Hippocampal formation (tissue), 2 donors: ENCODE data around the gene SCN2B.

Source experiments
- DNase-seq, 2 donors: peaks; one replicate each; lab custom pipeline; 2025; lab: John Stamatoyannopoulos, UW

Gene SCN2B

GRCh38 chr11:118175031-118175992, 1.1 kb downstream of the SCN2B start:
- DNase-seq: peak in 1 of 2 donors; percentile 29

DNA sequence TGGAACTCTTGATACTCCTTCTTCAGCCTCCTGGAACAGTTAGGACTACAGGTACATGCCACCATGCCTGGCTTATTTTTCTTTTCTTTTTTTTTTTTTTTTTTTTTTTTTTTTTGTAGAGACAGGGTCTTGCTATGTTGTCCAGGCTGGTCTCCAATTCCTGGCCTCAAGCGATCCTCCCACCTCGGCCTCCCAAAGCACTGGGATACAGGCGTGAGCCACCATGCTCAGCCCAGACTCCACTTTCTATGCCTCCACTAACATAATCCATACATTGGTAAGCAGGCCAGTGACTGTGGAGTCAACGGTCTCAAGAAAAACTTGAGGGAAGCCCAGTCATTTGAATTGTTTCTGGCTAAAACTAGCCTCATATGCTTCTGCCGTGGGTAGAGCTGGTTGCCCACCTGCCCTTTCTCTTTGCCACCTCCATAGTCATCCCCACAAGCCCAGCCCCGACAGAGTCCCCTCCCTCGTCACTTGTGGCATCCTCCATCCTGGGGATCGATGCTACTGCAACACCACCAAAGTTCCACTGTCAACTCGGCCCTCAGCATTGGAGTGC, 2.4 kb downstream of the SCN2B start:
- no peak for DNase-seq

DNA sequence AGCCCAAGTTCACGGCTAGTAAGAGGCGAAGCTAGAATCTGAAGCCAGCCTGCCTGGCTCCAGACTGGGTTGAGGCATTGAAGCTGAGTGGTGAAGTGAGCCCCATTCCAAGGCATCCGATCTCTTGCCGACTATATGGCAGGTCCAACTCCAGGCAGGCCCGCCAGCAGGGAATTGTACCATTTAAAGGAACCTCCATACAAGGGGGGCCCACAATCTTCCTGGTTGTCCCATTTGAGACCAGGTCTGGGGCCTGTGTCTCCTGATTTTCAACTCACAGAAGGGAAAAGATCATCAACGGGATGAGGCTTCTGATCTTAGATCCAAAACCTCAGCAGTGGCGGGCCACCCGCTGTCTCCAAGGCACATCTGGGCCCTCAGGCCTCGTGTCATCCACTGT, 4.1 kb downstream of the SCN2B start:
- no peak for DNase-seq

GRCh38 chr11:118171269-118172062, 5.0 kb downstream of the SCN2B start:
- peak; percentile 82 to 85 for DNase-seq

DNA sequence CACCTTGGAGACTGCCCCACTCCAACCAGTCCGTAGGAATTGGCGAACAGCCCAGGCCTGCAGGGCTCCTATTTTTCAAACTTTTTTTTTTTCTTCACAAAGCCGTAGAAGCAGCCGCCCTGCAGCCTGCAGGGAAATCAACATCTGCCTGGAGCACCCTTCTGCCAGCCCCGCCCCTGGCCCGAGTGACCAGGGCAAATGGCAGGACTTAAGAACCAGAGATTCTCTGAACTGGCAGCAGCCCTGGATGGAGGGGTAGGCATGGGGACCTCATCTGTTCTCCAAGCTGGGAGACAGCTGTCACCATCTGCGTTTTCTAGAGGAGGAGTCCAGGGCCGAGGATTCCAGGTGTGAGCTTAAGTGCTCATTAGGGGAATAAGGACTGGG, 5.6 kb downstream of the SCN2B start:
- no peak for DNase-seq

DNA sequence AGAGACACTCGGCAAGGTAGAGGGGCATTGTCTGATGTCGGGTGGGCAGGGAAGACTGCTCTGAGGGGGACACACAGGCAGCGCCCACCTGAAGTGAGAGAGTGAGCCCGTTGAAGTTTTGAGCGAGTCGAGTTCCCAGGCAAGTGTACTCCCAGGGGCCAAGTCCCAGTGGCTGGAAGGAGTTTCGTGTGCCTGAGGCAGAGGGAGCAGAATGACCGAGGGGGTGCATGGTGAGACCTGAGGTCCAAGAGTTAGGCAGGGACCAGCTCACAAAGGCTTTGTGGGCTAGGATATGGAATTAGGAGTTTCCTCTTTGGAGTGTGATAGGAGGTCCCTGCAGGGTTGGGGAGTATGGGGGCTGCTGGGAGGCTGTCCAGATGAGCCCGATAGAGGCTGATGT, 6.2 kb downstream of the SCN2B start:
- DNase-seq: no peak

GRCh38 chr11:118169300-118170140, 6.9 kb downstream of the SCN2B start:
- no peak for DNase-seq

DNA sequence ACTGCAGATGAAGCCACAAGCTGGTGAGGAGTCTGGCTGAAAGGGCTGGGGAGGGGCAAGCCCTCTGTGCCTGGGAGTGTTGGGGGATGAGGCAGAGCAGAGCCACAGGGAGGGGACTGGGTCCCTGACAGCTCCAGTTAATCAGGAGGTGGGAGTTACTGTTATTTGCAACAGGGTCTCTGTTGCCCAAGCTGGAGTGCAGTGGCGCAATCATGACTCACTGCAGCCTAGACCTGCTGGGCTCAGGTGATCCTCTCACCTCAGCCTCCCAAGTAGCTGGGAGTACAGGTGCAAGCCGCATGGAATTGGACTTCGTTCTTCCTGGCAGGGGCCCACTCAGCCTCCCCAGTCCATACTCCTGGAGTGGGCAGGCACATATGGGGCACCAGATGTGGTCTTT, 7.7 kb downstream of the SCN2B start:
- no peak for DNase-seq

DNA sequence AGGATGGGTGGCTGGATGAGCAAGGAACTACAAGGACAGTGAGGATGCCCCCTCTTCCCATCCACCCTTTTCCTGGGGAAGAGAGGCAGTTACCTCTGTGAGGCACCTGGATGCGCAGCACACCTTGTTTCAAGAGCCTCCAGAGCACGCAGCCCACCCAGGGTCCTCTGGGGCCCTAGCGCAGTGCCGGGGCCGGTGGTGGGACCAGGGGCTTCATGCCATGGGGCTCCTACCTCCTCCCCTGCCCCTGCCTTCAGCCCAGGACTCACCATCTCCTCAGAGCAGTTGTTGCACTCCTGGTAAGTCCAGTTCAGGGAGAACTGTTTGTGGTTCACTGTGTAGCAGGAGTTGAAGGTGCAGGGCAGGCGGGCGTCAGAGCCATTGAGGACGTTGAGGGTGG, 8.1 kb downstream of the SCN2B start:
- DNase-seq: no peak

GRCh38 chr11:118167906-118168305, 8.5 kb downstream of the SCN2B start:
- DNase-seq: no peak

DNA sequence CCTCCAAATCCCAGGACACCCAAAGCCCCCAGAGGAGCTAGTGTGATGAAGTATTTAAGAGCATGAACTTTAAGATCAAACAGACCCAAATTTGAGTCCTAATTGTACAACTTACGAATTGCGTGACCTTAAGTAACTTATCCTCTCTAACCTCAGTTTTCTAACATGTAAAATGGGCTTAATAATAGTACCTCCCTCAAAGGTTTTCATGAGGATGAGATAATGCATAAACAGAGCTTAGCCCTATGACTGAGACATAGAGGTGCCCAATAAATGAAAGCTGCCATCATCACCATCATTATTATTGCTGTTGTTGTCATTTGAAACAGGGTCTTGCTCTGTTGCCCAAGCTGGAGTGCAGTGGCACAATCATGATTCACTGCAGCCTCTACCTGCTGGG, 9.2 kb downstream of the SCN2B start:
- DNase-seq: no peak

- no peak for DNase-seq
These were observed 9.8 kb downstream of the SCN2B start for GRCh38 chr11:118166641-118167040.

- DNase-seq: no peak
These were observed 11.6 kb downstream of the SCN2B start for GRCh38 chr11:118164885-118165284.

DNA sequence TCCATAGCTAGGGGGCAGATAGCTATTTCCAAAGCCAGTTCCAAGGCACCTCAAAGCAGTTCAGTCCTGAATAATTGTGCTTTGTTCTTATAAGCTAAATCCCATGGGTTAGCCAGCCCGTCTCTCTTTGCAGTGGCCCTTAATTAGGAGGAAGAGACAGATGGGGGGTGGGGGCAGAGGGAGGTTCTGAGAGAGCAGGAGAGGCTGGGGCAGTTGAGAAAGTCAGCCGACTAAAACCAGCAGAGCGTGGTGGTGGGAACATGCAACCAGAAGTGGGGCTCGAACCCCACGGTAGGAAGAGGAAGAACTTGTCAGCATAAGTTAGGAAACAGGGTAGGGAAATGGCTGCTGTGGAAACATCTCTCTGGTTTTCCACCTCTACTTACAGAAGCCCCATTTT, 12.9 kb downstream of the SCN2B start:
- DNase-seq: no peak

- DNase-seq: no peak
These were observed 13.6 kb downstream of the SCN2B start for GRCh38 chr11:118162846-118163245.

GRCh38 chr11:118161786-118162185, 14.7 kb downstream of the SCN2B start:
- DNase-seq: no peak

DNA sequence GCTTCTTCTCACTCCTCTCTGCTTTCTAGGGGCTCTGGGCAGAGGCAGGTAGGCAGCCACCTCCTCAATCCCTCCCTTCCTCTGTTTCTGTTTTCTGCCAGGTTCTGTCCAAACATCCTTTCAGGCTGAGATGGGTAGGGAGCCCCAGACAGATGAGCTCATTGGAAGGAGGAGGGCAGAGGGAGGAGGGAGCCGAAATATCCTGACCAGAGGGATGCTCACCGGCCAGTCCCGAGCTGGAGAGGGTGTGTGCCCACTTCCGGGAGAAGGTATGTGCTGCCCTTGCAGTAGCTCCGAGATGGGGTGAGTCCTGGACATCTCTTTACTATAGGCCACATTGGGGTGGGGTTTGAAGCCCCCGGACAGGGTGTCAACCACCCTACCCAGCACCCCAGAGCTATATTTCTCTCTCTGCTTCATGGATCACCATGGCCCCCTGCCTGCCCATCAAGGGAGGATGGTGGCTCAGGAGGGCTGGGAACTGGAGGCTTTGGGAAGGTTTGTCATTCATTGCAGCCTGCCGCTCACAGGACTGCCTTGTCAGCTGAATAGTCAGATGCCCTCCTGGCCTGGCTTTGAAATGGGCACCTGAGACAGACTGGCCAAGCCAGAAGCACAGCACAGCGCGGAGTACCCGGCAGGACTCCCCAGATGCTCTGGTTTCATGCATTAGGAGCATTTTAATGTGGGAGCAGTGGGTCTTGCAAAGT, 19.1 kb downstream of the SCN2B start:
- DNase-seq: no peak

DNA sequence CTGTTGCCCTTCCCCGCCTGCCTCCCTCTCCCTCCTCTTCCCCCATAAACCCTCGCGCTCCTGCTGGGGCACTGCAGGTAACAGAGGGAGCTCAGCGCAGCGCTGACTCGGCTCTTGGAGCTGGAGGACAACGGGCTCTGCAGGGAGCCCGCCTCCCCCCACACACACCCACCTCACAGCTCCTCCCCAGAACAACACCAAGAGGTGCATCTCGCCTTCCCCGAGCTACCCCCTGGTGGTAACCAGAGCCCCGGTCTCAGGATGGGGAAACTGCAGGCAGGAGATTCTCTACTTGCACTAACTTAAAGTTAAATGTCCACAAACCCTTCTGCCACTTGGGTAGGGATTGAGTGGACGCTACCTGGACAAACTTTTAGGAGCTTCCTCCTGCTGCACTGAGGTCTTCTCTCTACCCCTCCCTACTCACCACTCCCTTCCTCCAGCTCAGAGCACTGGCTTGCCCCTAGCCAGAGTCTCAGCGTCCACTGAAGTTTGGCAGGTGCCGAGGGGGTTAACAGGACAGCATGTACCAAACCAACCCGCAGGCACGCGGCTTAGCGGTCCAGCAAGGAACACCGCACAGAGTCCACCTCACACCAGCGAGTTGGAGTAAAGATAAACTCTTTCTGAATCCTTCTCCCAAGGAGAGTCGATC, 19.8 kb downstream of the SCN2B start:
- no peak for DNase-seq

- no peak for DNase-seq
These were observed 20.5 kb downstream of the SCN2B start for GRCh38 chr11:118155776-118156530.

DNA sequence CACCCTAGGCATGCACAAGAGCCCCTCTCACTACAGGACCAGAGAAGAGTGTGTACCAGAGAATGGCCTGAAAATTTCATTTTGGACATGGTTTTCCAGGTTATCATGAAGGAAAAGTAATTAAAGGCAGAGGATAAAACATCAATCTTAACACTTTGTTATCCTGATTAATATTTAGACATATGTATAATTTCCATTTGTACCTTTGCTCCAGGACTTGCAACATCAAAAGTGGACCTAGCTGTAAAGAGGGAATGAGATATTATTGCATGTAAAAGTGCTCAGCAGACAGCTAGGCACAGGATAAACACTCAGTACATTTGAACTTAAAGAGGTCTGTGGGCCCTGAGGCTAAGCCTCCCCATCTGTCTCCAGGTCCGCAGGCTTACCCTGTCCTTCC, 21.8 kb downstream of the SCN2B start:
- DNase-seq: no peak
